ENCODE data around the gene PPP2R5B.
"Not testable (repeated sequence)": the region's sequence is repeated elsewhere in the genome, so short reads cannot be mapped to it uniquely, and the experiment has no call there.

The PPP2R5B gene

GRCh38 chr11:64976651-64977050 is 52.2 kb downstream of the PPP2R5B start:
- no peak for TF ChIP-seq CTCF (IDR thresholded peaks at IDR 0.05)
- no peak overlapping the region for H3K27ac ChIP-seq
- H3K4me3 ChIP-seq (ENCODE audit: low read depth, low read length) = no peak overlapping the region
- no peaks in the 10 kb centered on the region for H3K4me1 ChIP-seq
- H3K9me3 ChIP-seq (ENCODE audit: control insufficient read depth, low read length) = no peaks in the 10 kb centered on the region
- no peaks in the 10 kb centered on the region for H3K27me3 ChIP-seq (ENCODE audit: control insufficient read depth, insufficient read depth, low read length)
- no peak overlapping the region for H3K4me2 ChIP-seq (ENCODE audit: low read length)
- H2AFZ ChIP-seq = no peak overlapping the region
- no peak overlapping the region for H3K9ac ChIP-seq
- H3K36me3 ChIP-seq (ENCODE audit: control insufficient read depth, insufficient read depth, low read length) = no peaks in the 10 kb centered on the region
- H3K79me2 ChIP-seq = no peaks in the 10 kb centered on the region

GRCh38 chr11:64983339-64983738 is 58.9 kb downstream of the PPP2R5B start:
- not testable (repeated sequence) for H3K4me1 ChIP-seq; H3K36me3 ChIP-seq (ENCODE audit: control insufficient read depth, insufficient read depth, low read length); H3K4me3 ChIP-seq (ENCODE audit: low read depth, low read length); H3K27ac ChIP-seq; H3K79me2 ChIP-seq; H2AFZ ChIP-seq; H3K9me3 ChIP-seq (ENCODE audit: control insufficient read depth, low read length); H3K4me2 ChIP-seq (ENCODE audit: low read length); H3K9ac ChIP-seq; H3K27me3 ChIP-seq (ENCODE audit: control insufficient read depth, insufficient read depth, low read length)

Data from parathyroid adenoma (tissue), 2 donors.